Adipocyte (in vitro differentiated cells): Measurements from ENCODE around the gene NUP160.
"Not testable (repeated sequence)": the region's sequence is repeated elsewhere in the genome, so short reads cannot be mapped to it uniquely, and the experiment has no call there.

Experiments used
- DNase-seq: peaks from one replicate; pipeline ENCODE4 v3.0.0-alpha.2; 2015; ENCODE audit warnings: low read depth
- H3K27me3 ChIP-seq: replicated peaks from 2 replicates; pipeline ENCODE4 v1.7.0; 2013; ENCODE audit warnings: mild to moderate bottlenecking, low read length, moderate library complexity; ENCODE audit not compliant: control insufficient read depth, insufficient read depth
- H3K36me3 ChIP-seq: 2 replicates; pipeline ENCODE4 v1.7.0; 2013; ENCODE audit warnings: low read length, mild to moderate bottlenecking, moderate library complexity; ENCODE audit not compliant: control insufficient read depth, insufficient read depth, severe bottlenecking
- H3K4me1 ChIP-seq: 2 replicates; pipeline ENCODE4 v1.7.0; 2013; ENCODE audit warnings: mild to moderate bottlenecking, low read length, moderate library complexity; ENCODE audit not compliant: control insufficient read depth, insufficient read depth
- H3K4me3 ChIP-seq: 2 replicates; pipeline ENCODE4 v1.7.0; 2013; ENCODE audit warnings: mild to moderate bottlenecking, low read length, moderate library complexity
- H3K9ac ChIP-seq: 2 replicates; pipeline ENCODE4 v1.7.0; 2013; ENCODE audit warnings: mild to moderate bottlenecking, low read length, moderate library complexity
- H3K9me3 ChIP-seq: 2 replicates; pipeline ENCODE4 v1.7.0; 2013; ENCODE audit warnings: mild to moderate bottlenecking, low read length, moderate library complexity; ENCODE audit not compliant: control insufficient read depth

The NUP160 gene

GRCh38 chr11:47847892-47848699 is at the start of gene NUP160:
NUP160 (minus strand) TSS chr11:47848350; CDS start chr11:47848318, 32 bp downstream.
- H3K4me1 ChIP-seq: peaks cover 12% of the 10 kb centered on the region
- peaks cover 3% of the 10 kb centered on the region for H3K36me3 ChIP-seq
- DNase-seq: peak; percentile 85
- peak within 1 kb of the TSS; percentile 99 for H3K4me3 ChIP-seq
- H3K9ac ChIP-seq: peak within 1 kb of the TSS; percentile 95
- no peaks in the 10 kb centered on the region for H3K27me3 ChIP-seq
- H3K9me3 ChIP-seq: no peaks in the 10 kb centered on the region

- no peak for DNase-seq
- H3K9ac ChIP-seq: no peak overlapping the region
- no peaks in the 10 kb centered on the region for H3K4me1 ChIP-seq
- no peaks in the 10 kb centered on the region for H3K27me3 ChIP-seq
- H3K9me3 ChIP-seq: no peaks in the 10 kb centered on the region
- no peaks in the 10 kb centered on the region for H3K36me3 ChIP-seq
- no peak overlapping the region for H3K4me3 ChIP-seq
These were observed 48.0 kb upstream of the NUP160 start for GRCh38 chr11:47896199-47896598.

GRCh38 chr11:47895035-47895434 is 46.9 kb upstream of the NUP160 start:
- H3K4me1 ChIP-seq: no peaks in the 10 kb centered on the region
- no peak overlapping the region for H3K9ac ChIP-seq
- DNase-seq: no peak
- no peak overlapping the region for H3K4me3 ChIP-seq
- H3K9me3 ChIP-seq: no peaks in the 10 kb centered on the region
- H3K36me3 ChIP-seq: no peaks in the 10 kb centered on the region
- H3K27me3 ChIP-seq: no peaks in the 10 kb centered on the region

GRCh38 chr11:47892546-47893276 is 44.6 kb upstream of the NUP160 start:
- not testable (repeated sequence) for H3K36me3 ChIP-seq, DNase-seq, H3K9ac ChIP-seq, H3K9me3 ChIP-seq, H3K4me1 ChIP-seq, H3K27me3 ChIP-seq, H3K4me3 ChIP-seq

GRCh38 chr11:47891886-47892285 is 43.7 kb upstream of the NUP160 start:
- Histone ChIP-seq H3K9ac (no peak overlapping the region), H3K4me1 (no peaks in the 10 kb centered on the region), H3K27me3 (no peaks in the 10 kb centered on the region), H3K36me3 (no peaks in the 10 kb centered on the region), H3K9me3 (no peaks in the 10 kb centered on the region), H3K4me3 (no peak overlapping the region)
- no peak for DNase-seq

GRCh38 chr11:47889714-47890441 is 41.7 kb upstream of the NUP160 start:
- H3K4me3 ChIP-seq: no peak overlapping the region
- H3K9ac ChIP-seq: no peak overlapping the region
- H3K36me3 ChIP-seq: no peaks in the 10 kb centered on the region
- H3K9me3 ChIP-seq: no peaks in the 10 kb centered on the region
- H3K27me3 ChIP-seq: no peaks in the 10 kb centered on the region
- no peak for DNase-seq
- H3K4me1 ChIP-seq: peaks cover 7% of the 10 kb centered on the region

GRCh38 chr11:47887910-47888569 is 39.9 kb upstream of the NUP160 start:
- no peaks in the 10 kb centered on the region for H3K36me3 ChIP-seq
- DNase-seq: no peak
- no peaks in the 10 kb centered on the region for H3K27me3 ChIP-seq
- no peak overlapping the region for H3K4me3 ChIP-seq
- H3K9ac ChIP-seq: no peak overlapping the region
- H3K9me3 ChIP-seq: no peaks in the 10 kb centered on the region
- peaks cover 7% of the 10 kb centered on the region for H3K4me1 ChIP-seq

GRCh38 chr11:47886096-47886495 is 37.9 kb upstream of the NUP160 start:
- H3K4me3 ChIP-seq: peak overlapping the region; percentile 44
- peak; percentile 69 for DNase-seq

GRCh38 chr11:47882437-47882836 is 34.3 kb upstream of the NUP160 start:
- H3K27me3 ChIP-seq, H3K9me3 ChIP-seq, H3K9ac ChIP-seq, H3K4me3 ChIP-seq, H3K36me3 ChIP-seq, DNase-seq, H3K4me1 ChIP-seq: not testable (repeated sequence)

More at GRCh38 chr11:47886096-47886495, 37.9 kb upstream of the NUP160 start:
- Histone ChIP-seq H3K9me3 (no peaks in the 10 kb centered on the region), H3K4me1 (peaks cover 7% of the 10 kb centered on the region), H3K36me3 (no peaks in the 10 kb centered on the region), H3K9ac (peak overlapping the region; percentile 40), H3K27me3 (no peaks in the 10 kb centered on the region)

GRCh38 chr11:47881145-47881544 is 33.0 kb upstream of the NUP160 start:
- no peaks in the 10 kb centered on the region for H3K9me3 ChIP-seq
- DNase-seq: no peak
- H3K9ac ChIP-seq: no peak overlapping the region
- H3K36me3 ChIP-seq: no peaks in the 10 kb centered on the region
- no peak overlapping the region for H3K4me3 ChIP-seq
- no peaks in the 10 kb centered on the region for H3K27me3 ChIP-seq
- H3K4me1 ChIP-seq: peaks cover 7% of the 10 kb centered on the region
